ENCODE data around the gene ZHX3. TPM values are rescaled to one million over a fixed set of nuclear protein-coding genes. Genes with fewer than 3 reads are reported as not detected.

ZHX3 gene
- total and polyA plus RNA-seq, 9 of the 15 experiments (the other 6 are each of a cell fraction or from before 2014, with no cell fraction given), result 0.80 to 14.6 (median 4.9) TPM

DNA sequence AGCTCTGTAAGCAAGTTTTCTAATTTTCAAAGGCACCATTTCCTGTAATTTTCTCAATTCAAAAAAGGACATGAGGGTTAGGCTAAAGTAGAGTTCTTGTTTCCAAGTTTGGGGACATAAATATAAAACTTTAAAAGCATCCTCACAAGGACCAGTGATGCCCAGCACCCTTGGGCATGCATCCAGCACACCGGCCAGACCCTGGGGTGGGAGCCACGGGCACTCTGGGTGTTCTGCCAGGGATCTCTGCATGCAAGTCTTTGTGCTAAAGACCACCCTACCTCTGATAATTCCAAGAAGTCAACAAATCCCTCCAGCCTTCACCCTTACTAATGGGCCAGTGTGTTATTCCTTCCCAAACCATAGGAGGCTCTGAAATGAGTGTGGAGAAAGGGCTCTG lies 133.7 kb downstream of the ZHX3 start:
- POLR2A ChIA-PET, result no interaction called here
- TF ChIP-seq PHF21A (IDR thresholded peaks at IDR 0.05; ENCODE audit: borderline replicate concordance, low read depth), result no peak
- TF ChIP-seq SMAD3 (CRISPR knock-in tag; conservative IDR thresholded peaks at IDR 0.05), result no peak
- TF ChIP-seq, protein P1, sequence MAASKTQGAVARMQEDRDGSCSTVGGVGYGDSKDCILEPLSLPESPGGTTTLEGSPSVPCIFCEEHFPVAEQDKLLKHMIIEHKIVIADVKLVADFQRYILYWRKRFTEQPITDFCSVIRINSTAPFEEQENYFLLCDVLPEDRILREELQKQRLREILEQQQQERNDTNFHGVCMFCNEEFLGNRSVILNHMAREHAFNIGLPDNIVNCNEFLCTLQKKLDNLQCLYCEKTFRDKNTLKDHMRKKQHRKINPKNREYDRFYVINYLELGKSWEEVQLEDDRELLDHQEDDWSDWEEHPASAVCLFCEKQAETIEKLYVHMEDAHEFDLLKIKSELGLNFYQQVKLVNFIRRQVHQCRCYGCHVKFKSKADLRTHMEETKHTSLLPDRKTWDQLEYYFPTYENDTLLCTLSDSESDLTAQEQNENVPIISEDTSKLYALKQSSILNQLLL (CRISPR knock-in tag; IDR thresholded peaks at IDR 0.05; ENCODE audit: borderline replicate concordance), result no peak
- TF ChIP-seq ZNF212 (CRISPR knock-in tag; IDR thresholded peaks at IDR 0.05), result no peak
- TF ChIP-seq STAT5A (IDR thresholded peaks at IDR 0.05; ENCODE audit: borderline replicate concordance, low read length), result no peak
- no peak for TF ChIP-seq NR4A1 (CRISPR knock-in tag; IDR thresholded peaks at IDR 0.05)
- TF ChIP-seq NR4A1 (tag; IDR thresholded peaks at IDR 0.05), result no peak
- no peak for TF ChIP-seq TAF9B (IDR thresholded peaks at IDR 0.05; ENCODE audit: partially characterized antibody)
- no peak for TF ChIP-seq HMGN3 (IDR thresholded peaks at IDR 0.05; ENCODE audit: borderline replicate concordance, extremely low read depth, insufficient read length, low read depth, low read length)
- TF ChIP-seq RBM25 (IDR thresholded peaks at IDR 0.05; ENCODE audit: low read depth, low read length, severe bottlenecking), result no peak
- TF ChIP-seq, protein P2, sequence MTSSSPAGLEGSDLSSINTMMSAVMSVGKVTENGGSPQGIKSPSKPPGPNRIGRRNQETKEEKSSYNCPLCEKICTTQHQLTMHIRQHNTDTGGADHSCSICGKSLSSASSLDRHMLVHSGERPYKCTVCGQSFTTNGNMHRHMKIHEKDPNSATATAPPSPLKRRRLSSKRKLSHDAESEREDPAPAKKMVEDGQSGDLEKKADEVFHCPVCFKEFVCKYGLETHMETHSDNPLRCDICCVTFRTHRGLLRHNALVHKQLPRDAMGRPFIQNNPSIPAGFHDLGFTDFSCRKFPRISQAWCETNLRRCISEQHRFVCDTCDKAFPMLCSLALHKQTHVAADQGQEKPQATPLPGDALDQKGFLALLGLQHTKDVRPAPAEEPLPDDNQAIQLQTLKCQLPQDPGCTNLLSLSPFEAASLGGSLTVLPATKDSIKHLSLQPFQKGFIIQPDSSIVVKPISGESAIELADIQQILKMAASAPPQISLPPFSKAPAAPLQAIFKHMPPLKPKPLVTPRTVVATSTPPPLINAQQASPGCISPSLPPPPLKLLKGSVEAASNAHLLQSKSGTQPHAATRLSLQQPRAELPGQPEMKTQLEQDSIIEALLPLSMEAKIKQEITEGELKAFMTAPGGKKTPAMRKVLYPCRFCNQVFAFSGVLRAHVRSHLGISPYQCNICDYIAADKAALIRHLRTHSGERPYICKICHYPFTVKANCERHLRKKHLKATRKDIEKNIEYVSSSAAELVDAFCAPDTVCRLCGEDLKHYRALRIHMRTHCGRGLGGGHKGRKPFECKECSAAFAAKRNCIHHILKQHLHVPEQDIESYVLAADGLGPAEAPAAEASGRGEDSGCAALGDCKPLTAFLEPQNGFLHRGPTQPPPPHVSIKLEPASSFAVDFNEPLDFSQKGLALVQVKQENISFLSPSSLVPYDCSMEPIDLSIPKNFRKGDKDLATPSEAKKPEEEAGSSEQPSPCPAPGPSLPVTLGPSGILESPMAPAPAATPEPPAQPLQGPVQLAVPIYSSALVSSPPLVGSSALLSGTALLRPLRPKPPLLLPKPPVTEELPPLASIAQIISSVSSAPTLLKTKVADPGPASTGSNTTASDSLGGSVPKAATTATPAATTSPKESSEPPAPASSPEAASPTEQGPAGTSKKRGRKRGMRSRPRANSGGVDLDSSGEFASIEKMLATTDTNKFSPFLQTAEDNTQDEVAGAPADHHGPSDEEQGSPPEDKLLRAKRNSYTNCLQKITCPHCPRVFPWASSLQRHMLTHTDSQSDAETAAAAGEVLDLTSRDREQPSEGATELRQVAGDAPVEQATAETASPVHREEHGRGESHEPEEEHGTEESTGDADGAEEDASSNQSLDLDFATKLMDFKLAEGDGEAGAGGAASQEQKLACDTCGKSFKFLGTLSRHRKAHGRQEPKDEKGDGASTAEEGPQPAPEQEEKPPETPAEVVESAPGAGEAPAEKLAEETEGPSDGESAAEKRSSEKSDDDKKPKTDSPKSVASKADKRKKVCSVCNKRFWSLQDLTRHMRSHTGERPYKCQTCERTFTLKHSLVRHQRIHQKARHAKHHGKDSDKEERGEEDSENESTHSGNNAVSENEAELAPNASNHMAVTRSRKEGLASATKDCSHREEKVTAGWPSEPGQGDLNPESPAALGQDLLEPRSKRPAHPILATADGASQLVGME (CRISPR knock-in tag; IDR thresholded peaks at IDR 0.05), result no peak
- no peak for TF ChIP-seq KAT7 (CRISPR knock-in tag; IDR thresholded peaks at IDR 0.05; ENCODE audit: borderline replicate concordance)
- TF ChIP-seq, protein P3, sequence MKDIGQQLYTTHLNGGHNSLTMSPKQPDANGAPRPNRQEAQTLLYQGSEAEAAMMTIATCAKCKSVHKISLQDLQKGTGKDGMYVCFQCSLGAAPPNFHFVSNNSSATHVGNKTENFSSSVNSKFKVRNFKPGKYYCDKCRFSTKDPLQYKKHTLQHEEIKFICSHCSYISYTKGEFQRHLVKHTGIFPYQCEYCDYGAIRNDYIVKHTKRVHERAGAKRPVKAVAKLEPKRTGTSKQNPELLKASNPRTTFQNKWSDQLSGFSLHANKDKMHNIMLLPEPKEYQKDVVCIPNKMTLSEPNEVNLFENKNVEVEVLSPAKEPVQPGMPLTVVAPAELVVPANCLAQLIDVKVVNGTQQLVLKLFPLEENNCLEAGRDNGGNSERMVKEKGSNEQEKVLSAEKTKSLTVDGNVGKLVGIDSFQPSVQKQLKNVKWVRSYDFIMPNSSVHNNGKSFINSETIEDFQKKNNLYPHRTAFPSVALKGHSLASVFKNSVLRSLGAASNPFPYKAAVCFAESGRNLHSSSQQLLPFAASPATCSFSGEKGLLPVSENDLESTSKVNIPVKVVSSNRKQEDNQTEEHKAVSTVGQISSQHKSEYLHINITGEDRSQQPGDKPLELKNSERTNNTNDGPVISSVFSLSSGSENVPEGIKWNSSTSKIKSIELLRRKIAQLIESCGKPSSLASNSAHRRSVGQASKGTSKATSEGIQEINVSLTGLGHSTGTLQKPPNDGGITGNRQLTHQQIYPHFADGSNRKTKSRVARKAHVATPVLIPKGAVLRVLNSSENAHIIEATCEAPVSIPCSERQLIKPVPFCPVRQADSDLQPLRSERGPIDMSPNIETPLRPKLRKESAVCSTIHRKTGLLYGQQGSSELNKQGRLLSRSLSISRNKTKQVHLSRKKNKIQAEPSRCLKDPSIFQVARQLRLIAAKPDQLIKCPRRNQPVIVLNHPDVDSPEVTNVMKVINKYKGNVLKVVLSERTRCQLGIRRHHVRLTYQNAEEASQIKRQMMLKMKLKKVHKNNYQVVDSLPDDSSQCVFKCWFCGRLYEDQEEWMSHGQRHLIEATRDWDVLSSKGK (CRISPR knock-in tag; IDR thresholded peaks at IDR 0.05), result no peak
- no peak for TF ChIP-seq EHMT2 (IDR thresholded peaks at IDR 0.05)

More for the DNA sequence above, 133.7 kb downstream of the ZHX3 start:
- no peaks in the 10 kb centered on the region for H4K20me1 ChIP-seq (replicated peaks; ENCODE audit: control insufficient read depth, insufficient read depth, low read length)
- 95% methylated on average over 2 of the region's 2 CpGs for WGBS (ENCODE audit: insufficient coverage, low coverage, missing lambda C conversion rate)
- intact Hi-C loops (cut with micrococcal nuclease) (no loop called here), in situ Hi-C loops (cut with MboI) (no loop called here)
- H2AFZ ChIP-seq (ENCODE audit: low read depth, low read length), result no peak overlapping the region
- no peaks in the 10 kb centered on the region for H3K36me3 ChIP-seq (ENCODE audit: control insufficient read depth, insufficient read depth, low read length)
- no peaks in the 10 kb centered on the region for H3K27me3 ChIP-seq (ENCODE audit: control insufficient read depth in 2 of 2, insufficient read depth in 2 of 2, low read length in 2 of 2)
- no peaks in the 10 kb centered on the region for H3K9me3 ChIP-seq (replicated peaks; ENCODE audit: control insufficient read depth, insufficient read depth, low read depth, low read length)
- H3K4me3 ChIP-seq, result no peak overlapping the region
- DNase-seq (ENCODE audit: extremely low read depth in 1 of 4, low spot score in 3 of 4) (no peak), FAIRE-seq (no peak), ATAC-seq (no peak)
- CTCF ChIA-PET (ENCODE audit: low intra/inter-chr PET ratio), result no interaction called here
- H3K79me2 ChIP-seq (ENCODE audit: control insufficient read depth, insufficient read depth, low read length), result no peaks in the 10 kb centered on the region
- H3K4me1 ChIP-seq (replicated peaks in 1 of 2; ENCODE audit: control insufficient read depth in 2 of 2, insufficient read depth in 2 of 2, low read length in 2 of 2), result no peaks in the 10 kb centered on the region
- H3K9ac ChIP-seq (ENCODE audit: insufficient read depth in 1 of 2, low read depth in 2 of 2, low read length in 2 of 2), result no peak overlapping the region
- H3K27ac ChIP-seq (ENCODE audit: extremely low read depth, low read depth, low read length), result no peak overlapping the region
- no TSS peak for BruUV-seq (replicated peaks)
- H3K4me2 ChIP-seq (ENCODE audit: insufficient read depth, low read length), result no peak overlapping the region
- H3K9me1 ChIP-seq (ENCODE audit: control insufficient read depth, insufficient read depth, low read length), result no peaks in the 10 kb centered on the region
